AG08395 (cell line): ENCODE data around the gene ZNF660.
A peak's percentile ranks its signal among the peaks of the same experiment; 100 is the strongest.
"Not testable (repeated sequence)": the region's sequence is repeated elsewhere in the genome, so short reads cannot be mapped to it uniquely, and the experiment has no call there.

Source experiments
- DNase-seq: peaks from one replicate; pipeline ENCODE4 v3.0.0; 2012; ENCODE audit warnings: mixed read lengths, low spot score

ZNF660 gene

DNA sequence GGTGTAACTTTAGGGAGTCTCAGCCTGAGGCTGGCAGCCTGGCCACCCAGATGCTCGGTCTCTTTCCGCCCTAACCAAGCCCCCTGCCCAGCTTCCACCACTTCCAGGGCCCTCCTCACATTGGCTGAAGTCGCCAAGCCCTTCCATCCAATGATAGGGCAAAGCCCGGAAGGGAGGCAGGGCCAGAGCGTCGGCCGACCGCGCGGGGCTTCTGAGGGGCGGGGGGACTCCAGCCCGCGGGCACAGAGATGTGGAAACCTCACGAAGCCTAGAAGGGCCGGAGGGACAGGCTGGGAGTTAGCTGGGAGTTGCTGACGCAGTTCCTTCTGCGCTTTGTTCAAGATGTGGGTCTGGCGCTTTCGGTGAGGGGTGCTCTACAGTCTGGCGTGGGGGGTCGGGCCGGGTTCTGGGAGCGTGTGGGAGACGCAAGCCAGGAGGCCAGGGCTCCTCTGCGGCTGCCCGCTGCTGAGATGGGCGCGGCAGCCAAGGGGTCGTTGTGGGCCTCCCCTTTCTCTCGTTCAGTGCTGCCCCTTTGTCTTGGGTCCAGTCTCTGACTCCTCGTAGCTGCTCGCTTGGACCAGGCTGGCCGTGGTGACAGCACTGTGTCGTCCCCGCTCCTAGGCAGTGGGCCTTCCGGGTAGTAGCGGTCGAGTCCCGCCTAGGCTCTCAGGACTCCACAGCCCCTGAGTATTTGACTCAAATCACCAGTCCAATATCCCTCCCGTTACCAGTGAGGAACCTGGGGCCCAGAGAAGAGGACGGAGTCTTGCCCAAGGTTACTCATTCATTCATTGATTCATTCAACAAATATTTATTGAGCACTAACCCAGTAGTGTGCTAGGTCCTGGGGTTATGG lies at the start of gene ZNF660:
Gene ZNF660, plus strand, starts transcription at position 319 of the 856 bp plus-strand sequence. CDS start 9,230 bp downstream, outside the sequence.
- peak; percentile 73 for DNase-seq

GRCh38 chr3:44535364-44535763 lies 49.4 kb upstream of the ZNF660 start:
- no peak for DNase-seq

DNA sequence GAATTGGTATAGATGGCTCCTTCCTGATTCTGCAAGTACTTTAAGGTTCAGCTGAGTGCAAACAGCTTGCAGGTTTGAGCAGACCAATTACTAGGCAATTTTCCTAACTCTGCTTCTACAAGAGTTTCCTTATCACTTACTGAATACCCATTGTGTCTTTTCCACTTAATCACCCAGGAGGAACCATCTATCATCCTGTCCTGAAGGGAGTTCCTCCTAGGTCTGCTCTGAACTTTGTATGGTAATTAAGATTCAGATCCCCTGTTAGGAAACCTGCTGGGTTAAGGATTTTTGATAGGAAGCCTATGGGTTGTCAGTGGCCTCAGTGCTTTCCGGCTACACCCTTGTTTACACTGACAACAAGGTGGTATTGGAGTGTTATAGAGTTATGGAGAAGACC lies 40.0 kb upstream of the ZNF660 start:
- not testable (repeated sequence) for DNase-seq

DNA sequence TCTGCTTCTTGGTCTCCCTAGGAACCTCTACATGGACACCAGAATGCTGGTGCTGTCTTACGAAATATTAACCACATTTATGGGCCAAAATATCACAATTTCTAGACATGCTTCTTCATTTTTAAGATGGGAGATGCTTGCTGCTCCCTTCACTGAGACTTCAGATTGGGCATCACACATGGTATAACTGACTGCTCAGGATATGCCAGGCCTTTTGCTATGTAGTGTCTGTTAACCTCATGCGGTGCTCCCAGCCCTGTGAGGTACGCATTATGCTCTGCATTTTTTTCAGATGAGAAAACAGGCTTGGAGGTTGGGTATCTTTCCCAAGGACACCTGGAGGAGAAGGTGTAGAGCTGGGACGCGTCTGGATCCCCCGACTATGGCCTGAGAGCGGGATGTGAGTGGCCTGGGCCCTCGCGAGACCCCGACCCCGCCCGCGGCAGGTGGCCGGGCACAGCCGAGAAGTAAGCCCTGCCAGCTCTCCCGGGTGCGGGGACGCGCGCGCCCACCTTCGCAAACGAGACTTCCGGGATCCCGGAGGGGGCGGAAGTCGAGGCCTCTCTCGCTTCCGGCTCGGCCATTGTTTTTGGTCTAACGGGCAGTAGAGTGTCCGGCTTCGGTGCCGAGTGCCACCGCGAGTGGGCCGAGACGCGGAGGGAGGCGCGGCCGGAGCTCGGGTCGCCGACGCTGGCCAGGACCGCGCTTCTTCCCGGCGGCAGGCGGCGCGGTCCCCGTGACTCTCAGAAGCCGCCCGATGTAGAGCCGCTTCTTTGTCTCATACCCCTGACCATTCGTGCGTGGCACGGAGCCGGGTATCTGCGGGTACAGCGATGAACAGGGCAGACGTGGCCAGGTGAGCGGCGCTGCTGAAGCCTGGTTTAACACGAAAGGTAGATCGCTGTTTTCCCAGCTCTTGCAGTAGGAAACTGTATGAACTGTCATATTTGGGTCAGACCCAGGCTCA lies 29.9 kb upstream of the ZNF660 start, which contains the start of gene ZKSCAN7:
Gene ZKSCAN7, plus strand, starts transcription at position 568 of the 967 bp plus-strand sequence. CDS start 1,855 bp downstream, outside the sequence.
- DNase-seq = peak; percentile 80

DNA sequence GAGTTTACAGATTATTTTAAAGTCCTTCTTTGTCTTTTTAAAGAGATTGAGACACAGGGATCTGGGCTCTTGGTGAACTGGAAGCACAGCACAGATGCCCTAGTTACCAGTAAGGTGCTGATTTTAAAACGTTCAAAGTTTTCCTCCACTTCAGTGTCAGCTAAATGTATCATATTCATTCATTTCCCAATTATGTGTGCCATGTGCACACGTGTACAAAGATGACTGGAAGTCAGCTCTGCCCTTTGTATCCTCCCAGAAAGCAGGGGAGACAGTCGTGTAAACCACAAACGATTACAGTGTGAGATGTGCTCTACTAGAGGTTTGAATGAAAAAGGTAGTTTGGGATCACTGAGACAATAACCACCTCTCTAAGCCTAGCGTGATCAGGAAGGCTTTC lies 29.0 kb upstream of the ZNF660 start:
- peak; percentile 16 for DNase-seq

DNA sequence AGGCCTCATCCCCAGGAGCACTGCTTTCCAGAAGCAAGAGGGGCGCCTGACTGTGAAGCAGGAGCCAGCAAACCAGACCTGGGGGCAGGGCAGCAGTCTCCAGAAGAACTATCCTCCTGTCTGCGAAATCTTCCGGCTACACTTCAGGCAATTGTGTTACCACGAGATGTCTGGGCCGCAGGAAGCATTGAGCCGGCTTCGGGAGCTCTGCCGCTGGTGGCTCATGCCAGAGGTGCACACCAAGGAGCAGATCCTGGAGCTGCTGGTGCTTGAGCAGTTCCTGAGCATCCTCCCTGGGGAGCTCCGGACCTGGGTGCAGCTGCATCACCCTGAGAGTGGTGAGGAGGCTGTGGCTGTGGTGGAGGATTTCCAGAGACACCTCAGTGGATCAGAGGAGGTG lies 27.7 kb upstream of the ZNF660 start:
- DNase-seq = no peak

DNA sequence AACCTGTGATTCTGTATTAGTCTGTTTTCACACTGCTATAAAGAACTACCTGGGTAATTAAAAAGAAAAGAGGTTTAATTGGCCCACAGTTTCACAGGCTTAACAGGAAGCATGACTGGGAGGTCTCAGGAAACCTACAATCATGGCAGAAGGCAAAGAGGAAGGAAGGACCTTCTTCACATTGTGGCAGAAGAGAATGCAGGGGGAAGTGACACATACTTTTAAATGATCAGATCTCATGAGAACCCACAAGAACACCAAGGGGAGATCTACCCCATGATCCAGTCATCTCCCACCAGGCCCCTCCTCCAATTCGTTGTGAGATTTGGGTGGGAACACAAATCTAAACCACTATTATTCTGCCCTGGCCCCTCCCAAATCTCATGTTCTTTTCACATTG lies 23.7 kb upstream of the ZNF660 start:
- DNase-seq = no peak

GRCh38 chr3:44562147-44562546 lies 22.6 kb upstream of the ZNF660 start:
- DNase-seq = no peak

GRCh38 chr3:44568561-44568960 lies 16.2 kb upstream of the ZNF660 start:
- no peak for DNase-seq

- no peak for DNase-seq
Observed at GRCh38 chr3:44571024-44571423, 13.7 kb upstream of the ZNF660 start.

- DNase-seq = no peak
Observed at GRCh38 chr3:44576613-44577012, 8.2 kb upstream of the ZNF660 start.

DNA sequence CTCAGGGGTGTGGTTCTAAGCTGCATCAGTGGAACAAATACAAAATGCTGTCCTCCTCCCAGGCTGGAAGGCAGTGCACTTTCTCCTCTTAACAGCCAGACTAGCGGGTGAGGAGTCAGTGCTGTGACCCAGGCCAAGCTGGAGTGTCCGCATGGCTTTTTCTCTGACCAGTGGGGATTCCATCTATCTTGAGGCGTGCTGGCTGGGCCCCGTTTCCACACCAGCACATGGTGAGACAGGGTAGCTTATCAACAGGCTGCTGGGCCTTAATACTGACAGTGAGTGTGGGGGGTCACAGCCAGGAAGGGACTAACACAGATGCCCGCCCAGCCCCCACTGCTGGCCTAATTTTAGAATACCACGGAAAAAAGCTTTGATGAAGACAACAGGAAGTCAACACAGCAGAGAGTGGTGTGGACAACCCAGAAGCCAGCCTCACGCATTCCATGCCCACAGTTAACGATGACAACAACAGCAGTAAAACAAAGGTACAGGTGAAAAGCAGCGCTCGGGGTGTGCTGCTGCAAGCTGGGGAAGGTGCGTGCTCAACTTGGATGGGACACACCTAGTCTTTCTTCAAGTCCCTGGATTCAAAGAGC lies 7.3 kb upstream of the ZNF660 start:
- not testable (repeated sequence) for DNase-seq

DNA sequence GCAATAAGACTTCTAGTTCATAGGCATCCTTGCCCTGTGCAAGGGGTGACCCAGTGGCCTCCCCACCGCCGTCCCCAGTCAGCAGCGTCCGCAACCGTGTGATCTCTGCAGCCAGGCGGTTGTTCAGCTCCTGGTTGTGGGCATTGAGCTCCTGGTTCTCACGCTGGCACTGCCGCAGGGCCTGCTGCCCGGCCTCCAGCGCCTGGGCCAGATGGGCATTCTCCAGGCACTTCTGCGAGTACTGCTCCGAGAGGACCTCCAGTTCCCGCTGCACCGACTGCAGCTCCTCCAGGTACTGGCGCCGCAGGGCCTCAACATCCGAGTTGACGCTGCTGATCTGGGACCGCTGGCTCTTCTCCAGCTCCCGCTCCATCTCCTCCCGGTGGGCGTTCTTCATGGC lies 6.4 kb upstream of the ZNF660 start:
- DNase-seq = not testable (repeated sequence)

DNA sequence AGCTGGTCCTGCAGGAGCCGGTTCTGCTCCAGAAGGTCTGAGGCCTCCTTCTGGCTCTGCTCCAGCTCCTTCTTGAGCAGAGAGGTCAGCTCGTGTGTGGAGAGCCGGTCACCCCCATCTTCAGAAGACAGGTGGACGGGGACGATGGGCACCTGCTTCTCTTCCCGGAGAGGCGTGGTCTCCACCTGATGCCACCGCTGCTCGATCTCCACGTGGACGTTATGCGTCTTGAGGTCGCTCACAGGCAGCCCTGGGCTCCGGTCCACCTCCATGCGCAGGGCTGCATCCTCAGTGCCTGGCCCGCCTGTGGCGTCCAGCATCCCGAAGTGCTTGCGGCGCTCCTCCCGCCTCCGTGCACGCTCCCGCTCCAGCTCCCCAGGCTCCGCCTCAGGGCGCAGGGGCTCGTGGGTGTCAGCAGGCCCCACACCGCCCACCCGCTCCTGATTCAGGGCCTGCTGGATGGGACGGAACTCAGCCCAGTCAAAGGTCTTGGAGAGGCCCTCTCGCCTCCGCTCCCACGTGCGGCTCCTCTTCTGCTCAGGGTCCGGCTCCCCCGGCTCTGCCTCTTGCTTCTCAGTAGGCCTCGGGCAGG lies 5.7 kb upstream of the ZNF660 start:
- not testable (repeated sequence) for DNase-seq

- DNase-seq = not testable (repeated sequence)
Observed at GRCh38 chr3:44579749-44580148, 5.0 kb upstream of the ZNF660 start.

GRCh38 chr3:44580971-44581370 lies 3.8 kb upstream of the ZNF660 start:
- not testable (repeated sequence) for DNase-seq

DNA sequence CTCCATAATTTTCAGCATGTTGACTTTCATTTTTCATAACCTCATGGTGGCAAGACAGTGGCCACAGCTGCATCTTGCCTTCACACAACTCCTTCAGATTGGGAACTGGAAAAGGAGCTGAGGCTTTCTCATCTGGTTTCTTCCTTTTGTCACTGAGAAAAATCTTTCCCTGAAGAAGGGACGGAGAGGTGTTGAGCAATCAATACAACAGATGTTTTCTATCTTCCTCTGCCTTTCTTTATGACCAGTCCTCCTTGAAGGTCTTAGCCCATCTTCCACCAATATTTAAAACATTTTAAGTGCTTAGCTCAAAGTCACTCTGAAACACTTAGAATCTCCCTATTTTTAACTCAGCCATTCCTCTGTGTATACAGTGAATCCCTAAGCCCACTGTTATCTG lies 11.9 kb downstream of the ZNF660 start:
- no peak for DNase-seq

DNA sequence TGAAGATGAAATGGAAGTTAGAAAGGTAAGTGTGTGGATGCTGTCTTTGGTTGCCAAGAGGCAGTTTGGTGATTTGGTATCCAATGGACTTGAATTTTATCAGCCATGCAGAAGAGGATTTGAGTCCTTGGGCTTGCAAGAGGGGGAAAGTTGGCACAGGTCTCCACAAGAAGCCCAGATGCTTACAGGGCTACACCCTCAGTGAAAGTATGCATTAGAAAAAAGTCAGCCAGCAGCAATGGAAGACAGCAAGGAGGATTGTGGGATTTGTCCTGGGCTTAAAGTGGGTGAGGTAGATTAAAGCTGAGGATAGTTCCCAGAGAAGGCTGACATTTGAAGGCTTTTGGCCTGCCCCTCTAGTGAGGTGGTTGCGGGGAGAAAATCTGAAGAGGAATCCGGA lies 17.0 kb downstream of the ZNF660 start:
- no peak for DNase-seq

- no peak for DNase-seq
Observed at GRCh38 chr3:44612678-44613077, 27.9 kb downstream of the ZNF660 start.

DNA sequence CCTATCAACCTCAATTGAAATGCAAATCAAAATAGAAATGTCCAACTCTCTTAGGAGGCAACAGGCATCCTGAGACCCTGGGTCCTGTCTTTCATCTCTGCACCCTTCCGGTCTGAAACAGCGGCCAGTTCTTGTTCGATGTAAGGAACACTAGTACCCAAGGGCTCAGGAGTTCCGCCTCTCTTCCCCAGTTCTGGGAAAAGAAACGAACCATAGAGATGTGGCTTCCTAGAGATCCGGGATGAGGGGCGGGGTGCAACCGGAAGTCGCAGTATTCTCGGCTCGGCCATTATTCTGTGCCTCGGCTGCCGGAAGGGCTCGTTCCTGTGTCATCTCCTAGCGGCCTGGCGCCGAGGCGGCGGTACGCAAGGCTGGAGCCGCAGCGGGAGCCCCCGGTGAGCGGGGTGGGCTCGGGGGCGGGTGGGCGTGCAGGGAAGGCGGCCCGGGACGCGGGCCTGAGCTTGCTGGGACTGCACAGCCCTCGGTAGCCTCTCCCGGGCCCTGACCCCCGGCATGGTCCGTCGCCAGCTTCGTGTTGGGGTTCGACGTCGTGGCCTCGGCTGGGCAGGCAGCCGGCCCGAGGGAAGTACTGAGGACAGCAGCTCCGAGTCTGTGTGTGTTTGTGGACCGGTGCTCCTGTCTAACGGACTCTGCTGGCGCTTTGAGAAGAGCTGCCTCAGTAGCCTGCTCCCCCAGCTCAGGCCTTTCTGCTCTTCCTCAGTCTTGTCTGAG lies 40.2 kb downstream of the ZNF660 start, which contains the start of gene ZNF197:
Gene ZNF197, plus strand, starts transcription at position 288 of the 732 bp plus-strand sequence. CDS start 4,119 bp downstream, outside the sequence.
- DNase-seq = peak; percentile 94

- DNase-seq = no peak
Observed at GRCh38 chr3:44628716-44629115, 44.0 kb downstream of the ZNF660 start.
